ENCODE data around the gene ZNF155. TPM values are rescaled to one million over a fixed set of nuclear protein-coding genes. Genes with fewer than 3 reads are reported as not detected.
"Not testable (repeated sequence)": the region's sequence is repeated elsewhere in the genome, so short reads cannot be mapped to it uniquely, and the experiment has no call there.

Gene ZNF155
- total RNA-seq (2012; rRNA removed): 4.3 and 5.5 TPM in 2 replicates

- Histone ChIP-seq H3K36me3 (ENCODE audit: insufficient read depth, low read length) (no peaks in the 10 kb centered on the region), H3K9me3 (replicated peaks; ENCODE audit: low read length) (no peaks in the 10 kb centered on the region), H3K4me3 (ENCODE audit: low read length) (peak within 1 kb of the TSS; percentile 88), H3K9ac (ENCODE audit: low read depth, low read length) (peak within 1 kb of the TSS; percentile 77), H3K27me3 (ENCODE audit: control insufficient read depth, insufficient read depth, low read length) (no peaks in the 10 kb centered on the region), H3K4me1 (ENCODE audit: control insufficient read depth, insufficient read depth, low read length) (peaks cover 5% of the 10 kb centered on the region), H3K4me2 (ENCODE audit: low read length) (peak within 1 kb of the TSS; percentile 79)
Observed at GRCh38 chr19:43983912-43984686, at the start of gene ZNF155. TSS of gene ZNF155 (plus strand) at chr19:43984188. CDS start at chr19:43988544, 4,356 bp downstream.

GRCh38 chr19:43934985-43935708 lies 48.8 kb upstream of the ZNF155 start, which contains the start of gene ZNF45:
TSS of gene ZNF45 (minus strand) at chr19:43935282. CDS start at chr19:43922185, 13,097 bp downstream.
- H3K4me2 ChIP-seq (ENCODE audit: low read length): peak within 1 kb of the TSS; percentile 94
- H3K36me3 ChIP-seq (ENCODE audit: insufficient read depth, low read length): peaks cover 24% of the 10 kb centered on the region
- H3K27me3 ChIP-seq (ENCODE audit: control insufficient read depth, insufficient read depth, low read length): no peaks in the 10 kb centered on the region
- H3K4me1 ChIP-seq (ENCODE audit: control insufficient read depth, insufficient read depth, low read length): peaks cover 5% of the 10 kb centered on the region
- no peaks in the 10 kb centered on the region for H3K9me3 ChIP-seq (replicated peaks; ENCODE audit: low read length)
- peak within 1 kb of the TSS; percentile 86 for H3K4me3 ChIP-seq (ENCODE audit: low read length)
- H3K9ac ChIP-seq (ENCODE audit: low read depth, low read length): peak within 1 kb of the TSS; percentile 89

GRCh38 chr19:43936188-43936587 lies 47.8 kb upstream of the ZNF155 start:
- Histone ChIP-seq H3K27me3 (ENCODE audit: control insufficient read depth, insufficient read depth, low read length) (no peaks in the 10 kb centered on the region), H3K4me1 (ENCODE audit: control insufficient read depth, insufficient read depth, low read length) (peaks cover 5% of the 10 kb centered on the region), H3K36me3 (ENCODE audit: insufficient read depth, low read length) (peaks cover 14% of the 10 kb centered on the region), H3K9ac (ENCODE audit: low read depth, low read length) (no peak overlapping the region), H3K9me3 (replicated peaks; ENCODE audit: low read length) (no peaks in the 10 kb centered on the region), H3K4me2 (ENCODE audit: low read length) (no peak overlapping the region), H3K4me3 (ENCODE audit: low read length) (no peak overlapping the region)

DNA sequence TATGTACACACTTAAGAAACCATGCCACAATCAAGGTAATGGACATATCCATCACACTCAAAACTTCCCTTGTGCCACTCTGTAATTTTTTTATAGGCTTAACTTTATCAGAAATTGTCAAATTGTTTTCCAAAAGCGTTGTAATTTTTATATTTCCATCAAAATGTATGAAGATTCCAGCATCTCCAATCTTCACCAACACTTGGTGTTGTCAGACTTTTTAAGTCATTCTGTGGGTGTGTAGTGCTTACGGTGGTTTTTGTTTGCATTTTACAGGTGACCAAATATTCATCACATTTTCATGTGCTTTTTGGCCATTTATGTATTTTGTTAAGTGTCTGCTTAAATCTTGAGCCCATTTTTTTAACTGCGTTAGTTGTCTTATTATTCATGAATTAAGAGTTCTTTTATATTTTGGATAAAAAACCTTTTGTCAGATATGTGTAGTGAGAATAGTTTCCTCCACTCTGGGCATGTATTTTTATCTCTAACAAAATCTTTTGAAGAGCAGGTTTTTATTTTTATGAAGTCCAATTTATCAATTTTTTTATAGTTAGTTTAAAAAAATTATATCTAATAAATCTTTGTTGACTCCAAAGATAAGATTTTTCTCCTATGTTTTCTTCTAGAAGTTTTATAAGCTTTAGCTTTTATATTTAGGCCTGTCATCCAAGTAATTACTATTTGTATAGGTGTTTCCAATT lies 44.3 kb upstream of the ZNF155 start:
- no peaks in the 10 kb centered on the region for H3K27me3 ChIP-seq (ENCODE audit: control insufficient read depth, insufficient read depth, low read length)
- no peak overlapping the region for H3K9ac ChIP-seq (ENCODE audit: low read depth, low read length)
- no peaks in the 10 kb centered on the region for H3K36me3 ChIP-seq (ENCODE audit: insufficient read depth, low read length)
- no peaks in the 10 kb centered on the region for H3K9me3 ChIP-seq (replicated peaks; ENCODE audit: low read length)
- no peaks in the 10 kb centered on the region for H3K4me1 ChIP-seq (ENCODE audit: control insufficient read depth, insufficient read depth, low read length)
- no peak overlapping the region for H3K4me2 ChIP-seq (ENCODE audit: low read length)
- no peak overlapping the region for H3K4me3 ChIP-seq (ENCODE audit: low read length)

DNA sequence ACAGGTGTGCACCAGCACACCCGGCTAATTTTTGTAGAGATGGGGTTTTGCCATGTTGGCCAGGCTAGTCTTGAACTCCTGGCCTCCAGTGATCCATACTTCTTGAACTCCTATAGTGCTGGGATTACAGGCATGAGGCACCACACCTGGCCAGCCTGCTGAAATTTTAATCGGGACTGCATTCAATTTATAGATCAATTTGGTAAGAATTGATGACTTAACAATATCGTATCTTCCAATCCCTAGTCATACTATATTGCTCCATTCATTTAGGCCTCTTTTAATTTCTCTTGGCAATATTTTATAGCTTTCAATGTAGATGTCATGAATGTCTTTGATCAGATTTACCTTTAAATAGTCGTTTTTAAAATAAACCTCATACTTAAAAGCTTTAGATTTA lies 43.3 kb upstream of the ZNF155 start:
- Histone ChIP-seq H3K27me3 (ENCODE audit: control insufficient read depth, insufficient read depth, low read length) (no peaks in the 10 kb centered on the region), H3K4me3 (ENCODE audit: low read length) (no peak overlapping the region), H3K36me3 (ENCODE audit: insufficient read depth, low read length) (no peaks in the 10 kb centered on the region), H3K4me1 (ENCODE audit: control insufficient read depth, insufficient read depth, low read length) (no peaks in the 10 kb centered on the region), H3K9ac (ENCODE audit: low read depth, low read length) (no peak overlapping the region), H3K4me2 (ENCODE audit: low read length) (no peak overlapping the region), H3K9me3 (replicated peaks; ENCODE audit: low read length) (no peaks in the 10 kb centered on the region)

- Histone ChIP-seq H3K4me1 (ENCODE audit: control insufficient read depth, insufficient read depth, low read length) (no peaks in the 10 kb centered on the region), H3K9ac (ENCODE audit: low read depth, low read length) (no peak overlapping the region), H3K36me3 (ENCODE audit: insufficient read depth, low read length) (no peaks in the 10 kb centered on the region), H3K4me2 (ENCODE audit: low read length) (no peak overlapping the region), H3K4me3 (ENCODE audit: low read length) (no peak overlapping the region), H3K27me3 (ENCODE audit: control insufficient read depth, insufficient read depth, low read length) (no peaks in the 10 kb centered on the region), H3K9me3 (replicated peaks; ENCODE audit: low read length) (no peaks in the 10 kb centered on the region)
Observed at GRCh38 chr19:43941209-43941608, 42.8 kb upstream of the ZNF155 start.

- H3K27me3 ChIP-seq (ENCODE audit: control insufficient read depth, insufficient read depth, low read length); H3K9ac ChIP-seq (ENCODE audit: low read depth, low read length); H3K36me3 ChIP-seq (ENCODE audit: insufficient read depth, low read length); H3K9me3 ChIP-seq (replicated peaks; ENCODE audit: low read length); H3K4me3 ChIP-seq (ENCODE audit: low read length); H3K4me1 ChIP-seq (ENCODE audit: control insufficient read depth, insufficient read depth, low read length); H3K4me2 ChIP-seq (ENCODE audit: low read length): not testable (repeated sequence)
Observed at GRCh38 chr19:43947412-43947811, 36.6 kb upstream of the ZNF155 start.

- H3K4me2 ChIP-seq (ENCODE audit: low read length); H3K36me3 ChIP-seq (ENCODE audit: insufficient read depth, low read length); H3K9me3 ChIP-seq (replicated peaks; ENCODE audit: low read length); H3K4me1 ChIP-seq (ENCODE audit: control insufficient read depth, insufficient read depth, low read length); H3K27me3 ChIP-seq (ENCODE audit: control insufficient read depth, insufficient read depth, low read length); H3K4me3 ChIP-seq (ENCODE audit: low read length); H3K9ac ChIP-seq (ENCODE audit: low read depth, low read length): not testable (repeated sequence)
Observed at GRCh38 chr19:43949803-43950202, 34.2 kb upstream of the ZNF155 start.

DNA sequence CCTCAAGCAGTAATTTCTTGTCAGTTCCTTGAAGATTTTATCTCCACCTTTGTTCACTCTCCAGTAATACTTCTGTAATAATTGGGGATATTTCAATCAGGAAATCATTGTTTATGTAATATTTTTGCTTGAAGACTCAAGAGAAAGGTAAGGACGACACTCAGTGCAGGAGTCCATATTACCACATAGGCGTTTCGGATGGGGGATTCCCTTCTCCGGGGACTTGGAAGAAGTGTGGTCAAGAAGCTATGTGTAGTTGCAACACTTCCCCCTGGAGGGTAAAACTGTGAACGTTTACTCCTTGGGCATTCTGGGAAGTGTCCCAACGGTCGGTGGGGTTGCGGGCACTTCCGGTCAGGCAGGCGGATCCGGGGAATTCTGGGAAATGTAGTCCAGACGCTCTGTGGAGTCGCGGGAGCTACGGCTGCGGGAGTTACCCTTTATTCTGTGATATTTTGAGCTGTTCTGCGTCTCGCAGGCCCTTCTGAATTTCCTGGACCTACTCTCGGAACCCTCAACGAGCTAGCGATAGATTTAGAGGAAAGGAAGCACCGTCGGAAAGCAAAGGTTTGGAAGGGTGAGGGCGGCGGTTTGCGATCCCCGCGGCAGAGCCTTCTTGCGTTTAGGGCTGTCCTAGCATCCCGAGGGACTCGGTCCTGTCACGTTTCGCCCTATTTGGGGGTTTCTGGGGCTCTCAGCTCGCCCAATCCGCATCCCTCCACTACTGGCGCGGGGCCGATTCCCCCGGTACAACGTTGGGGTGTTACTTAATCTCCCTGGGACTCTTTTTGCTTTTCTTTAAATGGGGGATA lies 32.9 kb upstream of the ZNF155 start, which contains the start of gene ZNF221:
TSS of gene ZNF221 (plus strand) at position 395 of the 812 bp plus-strand sequence. CDS start 11,499 bp downstream, outside the sequence.
- H3K4me2 ChIP-seq (ENCODE audit: low read length): peak within 1 kb of the TSS; percentile 75
- no peaks in the 10 kb centered on the region for H3K4me1 ChIP-seq (ENCODE audit: control insufficient read depth, insufficient read depth, low read length)
- H3K9ac ChIP-seq (ENCODE audit: low read depth, low read length): peak within 1 kb of the TSS; percentile 86
- H3K27me3 ChIP-seq (ENCODE audit: control insufficient read depth, insufficient read depth, low read length): no peaks in the 10 kb centered on the region
- H3K9me3 ChIP-seq (replicated peaks; ENCODE audit: low read length): no peaks in the 10 kb centered on the region
- H3K36me3 ChIP-seq (ENCODE audit: insufficient read depth, low read length): peaks cover 3% of the 10 kb centered on the region
- peak within 1 kb of the TSS; percentile 78 for H3K4me3 ChIP-seq (ENCODE audit: low read length)

DNA sequence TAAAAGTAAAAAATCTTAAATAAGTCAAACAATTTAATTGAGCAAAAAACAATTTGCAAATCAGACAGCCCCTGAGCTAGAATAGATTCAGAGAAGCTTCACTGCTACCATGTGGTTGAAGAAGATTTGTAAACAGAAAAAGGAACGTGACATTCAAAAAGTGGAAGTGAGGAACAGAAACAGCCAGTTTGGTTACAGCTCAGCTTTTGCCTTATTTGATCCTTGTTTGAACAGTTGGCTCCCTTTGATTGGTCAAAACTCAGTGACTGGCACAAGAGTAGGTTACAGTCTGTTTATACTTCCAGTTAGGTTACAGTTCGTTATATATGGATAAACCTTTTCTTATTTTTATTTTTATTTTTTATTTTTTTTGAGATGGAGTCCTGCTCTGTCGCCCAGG lies 27.2 kb upstream of the ZNF155 start:
- Histone ChIP-seq H3K9ac (ENCODE audit: low read depth, low read length) (no peak overlapping the region), H3K4me1 (ENCODE audit: control insufficient read depth, insufficient read depth, low read length) (no peaks in the 10 kb centered on the region), H3K4me2 (ENCODE audit: low read length) (no peak overlapping the region), H3K27me3 (ENCODE audit: control insufficient read depth, insufficient read depth, low read length) (no peaks in the 10 kb centered on the region), H3K4me3 (ENCODE audit: low read length) (no peak overlapping the region), H3K9me3 (replicated peaks; ENCODE audit: low read length) (no peaks in the 10 kb centered on the region), H3K36me3 (ENCODE audit: insufficient read depth, low read length) (peaks cover 8% of the 10 kb centered on the region)

DNA sequence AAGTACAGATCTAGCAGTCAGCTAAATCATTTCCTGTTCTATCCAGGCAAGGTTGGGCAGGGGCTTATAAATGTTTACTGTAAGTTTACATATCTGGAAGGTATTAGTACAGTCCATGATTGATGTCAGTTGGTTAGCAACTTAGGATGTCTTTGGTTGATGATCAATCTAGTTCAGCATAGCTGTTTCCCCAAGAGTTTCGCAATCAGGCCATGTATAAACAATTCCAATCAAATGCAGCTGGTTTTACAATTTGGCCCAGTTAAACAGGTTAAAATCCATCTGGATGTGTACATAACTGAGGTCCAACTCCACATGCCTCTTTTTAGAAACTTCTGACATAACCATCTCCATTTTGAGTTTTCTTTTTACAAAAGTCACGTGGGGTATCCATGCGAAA lies 26.1 kb upstream of the ZNF155 start:
- H3K36me3 ChIP-seq (ENCODE audit: insufficient read depth, low read length): peaks cover 12% of the 10 kb centered on the region
- no peak overlapping the region for H3K4me3 ChIP-seq (ENCODE audit: low read length)
- H3K4me1 ChIP-seq (ENCODE audit: control insufficient read depth, insufficient read depth, low read length): no peaks in the 10 kb centered on the region
- no peaks in the 10 kb centered on the region for H3K27me3 ChIP-seq (ENCODE audit: control insufficient read depth, insufficient read depth, low read length)
- H3K4me2 ChIP-seq (ENCODE audit: low read length): no peak overlapping the region
- H3K9me3 ChIP-seq (replicated peaks; ENCODE audit: low read length): peaks cover 3% of the 10 kb centered on the region
- H3K9ac ChIP-seq (ENCODE audit: low read depth, low read length): no peak overlapping the region
